ENCODE results near the gene PIM3. TPM values are rescaled to one million over a fixed set of nuclear protein-coding genes. Genes with fewer than 3 reads are reported as not detected.
A peak's percentile ranks its signal among the peaks of the same experiment; 100 is the strongest.

The PIM3 gene
- polyA plus RNA-seq, 1 experiment: 8.3 TPM

GRCh38 chr22:49915610-49916009 lies 45.0 kb upstream of the PIM3 start:
- DNase-seq (ENCODE audit: low read depth): no peak
- no peak for TF ChIP-seq CTCF (IDR thresholded peaks at IDR 0.05; ENCODE audit: insufficient read depth, low read depth, low read length)
- Histone ChIP-seq H3K36me3 (ENCODE audit: control insufficient read depth, insufficient read depth, low read length) (peaks cover 11% of the 10 kb centered on the region), H3K27me3 (ENCODE audit: control insufficient read depth, insufficient read depth, low read length) (no peaks in the 10 kb centered on the region), H3K4me3 (ENCODE audit: low read depth, low read length) (no peak overlapping the region)
- CTCF ChIA-PET: no interaction called here
- POLR2A ChIA-PET: no interaction called here

- CTCF ChIA-PET: interaction anchor here (0.6 to 0.7 kb wide), 2 partner anchors 14 to 418 kb away, joined by 3 to 6 read pairs; no protein-coding TSS in a partner anchor
- POLR2A ChIA-PET: no interaction called here
Observed at GRCh38 chr22:49916831-49917230, 43.7 kb upstream of the PIM3 start.

GRCh38 chr22:49917974-49918910 lies 42.3 kb upstream of the PIM3 start, which contains the start of the genes ALG12 and CRELD2:
Gene ALG12, minus strand, starts transcription at chr22:49918438. Its CDS starts 4,673 bp downstream, at chr22:49913765.
Gene CRELD2, plus strand, starts transcription at chr22:49918634. Its CDS starts 136 bp downstream, at chr22:49918770.
- TF ChIP-seq CTCF (IDR thresholded peaks at IDR 0.05; ENCODE audit: insufficient read depth, low read depth, low read length): no peak
- peak; percentile 76 for DNase-seq (ENCODE audit: low read depth)
- POLR2A ChIA-PET: interaction anchor here (0.6 kb wide), 1 partner anchor 141 kb away, joined by 21 read pairs; no protein-coding TSS in a partner anchor

More at GRCh38 chr22:49916831-49917230, 43.7 kb upstream of the PIM3 start:
- no peaks in the 10 kb centered on the region for H3K27me3 ChIP-seq (ENCODE audit: control insufficient read depth, insufficient read depth, low read length)
- TF ChIP-seq CTCF (IDR thresholded peaks at IDR 0.05; ENCODE audit: insufficient read depth, low read depth, low read length): no peak
- H3K36me3 ChIP-seq (ENCODE audit: control insufficient read depth, insufficient read depth, low read length): peaks cover 13% of the 10 kb centered on the region
- no peak for DNase-seq (ENCODE audit: low read depth)
- H3K4me3 ChIP-seq (ENCODE audit: low read depth, low read length): no peak overlapping the region

GRCh38 chr22:49918911-49919881 lies 41.4 kb upstream of the PIM3 start:
- TF ChIP-seq CTCF (IDR thresholded peaks at IDR 0.05; ENCODE audit: insufficient read depth, low read depth, low read length): no peak
- peak overlapping the region; percentile 76 for H3K4me3 ChIP-seq (ENCODE audit: low read depth, low read length)
- no peak for DNase-seq (ENCODE audit: low read depth)
- ChIA-PET POLR2A (no interaction called here), CTCF (interaction anchor here (0.9 to 1.4 kb wide), 2 partner anchors 11 to 111 kb away, joined by 3 read pairs; no protein-coding TSS in a partner anchor)
- H3K36me3 ChIP-seq (ENCODE audit: control insufficient read depth, insufficient read depth, low read length): peaks cover 5% of the 10 kb centered on the region
- H3K27me3 ChIP-seq (ENCODE audit: control insufficient read depth, insufficient read depth, low read length): no peaks in the 10 kb centered on the region

More at GRCh38 chr22:49917974-49918910, 42.3 kb upstream of the PIM3 start, which contains the start of the genes ALG12 and CRELD2:
- CTCF ChIA-PET: interaction anchor here (1.0 to 1.4 kb wide), 2 partner anchors 35 to 112 kb away, joined by 3 read pairs; no protein-coding TSS in a partner anchor
- peak within 1 kb of the TSS; percentile 87 for H3K4me3 ChIP-seq (ENCODE audit: low read depth, low read length)
- H3K36me3 ChIP-seq (ENCODE audit: control insufficient read depth, insufficient read depth, low read length): peaks cover 7% of the 10 kb centered on the region
- H3K27me3 ChIP-seq (ENCODE audit: control insufficient read depth, insufficient read depth, low read length): no peaks in the 10 kb centered on the region
